ENCODE data around the gene CUEDC1.
A peak's percentile ranks its signal among the peaks of the same experiment; 100 is the strongest.

Gene CUEDC1

DNA sequence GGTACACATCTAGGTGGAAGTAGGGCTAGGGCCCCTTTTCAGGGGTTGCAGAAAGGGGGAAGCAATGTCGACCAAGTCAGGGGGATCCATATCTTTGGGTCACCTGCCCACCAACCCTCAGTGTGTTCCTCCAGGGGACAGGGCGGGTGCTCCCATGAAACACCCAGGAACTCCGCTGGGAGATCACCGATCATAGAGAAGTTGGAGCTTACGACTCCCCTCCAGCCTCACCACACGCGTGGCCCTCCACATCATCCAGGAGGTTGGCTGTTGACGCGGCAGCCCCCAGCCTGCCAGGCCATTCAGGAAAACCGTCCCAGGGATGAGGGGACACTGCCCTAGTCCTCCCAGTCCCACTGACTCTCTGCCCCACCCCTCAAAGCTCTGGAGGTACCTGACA is 88.1 kb downstream of the CUEDC1 start:
- DNase-seq (ENCODE audit: low read depth), result no peak
- no peak overlapping the region for H3K4me3 ChIP-seq (ENCODE audit: low read depth, low read length)
- TF ChIP-seq, protein P1, sequence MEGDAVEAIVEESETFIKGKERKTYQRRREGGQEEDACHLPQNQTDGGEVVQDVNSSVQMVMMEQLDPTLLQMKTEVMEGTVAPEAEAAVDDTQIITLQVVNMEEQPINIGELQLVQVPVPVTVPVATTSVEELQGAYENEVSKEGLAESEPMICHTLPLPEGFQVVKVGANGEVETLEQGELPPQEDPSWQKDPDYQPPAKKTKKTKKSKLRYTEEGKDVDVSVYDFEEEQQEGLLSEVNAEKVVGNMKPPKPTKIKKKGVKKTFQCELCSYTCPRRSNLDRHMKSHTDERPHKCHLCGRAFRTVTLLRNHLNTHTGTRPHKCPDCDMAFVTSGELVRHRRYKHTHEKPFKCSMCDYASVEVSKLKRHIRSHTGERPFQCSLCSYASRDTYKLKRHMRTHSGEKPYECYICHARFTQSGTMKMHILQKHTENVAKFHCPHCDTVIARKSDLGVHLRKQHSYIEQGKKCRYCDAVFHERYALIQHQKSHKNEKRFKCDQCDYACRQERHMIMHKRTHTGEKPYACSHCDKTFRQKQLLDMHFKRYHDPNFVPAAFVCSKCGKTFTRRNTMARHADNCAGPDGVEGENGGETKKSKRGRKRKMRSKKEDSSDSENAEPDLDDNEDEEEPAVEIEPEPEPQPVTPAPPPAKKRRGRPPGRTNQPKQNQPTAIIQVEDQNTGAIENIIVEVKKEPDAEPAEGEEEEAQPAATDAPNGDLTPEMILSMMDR (IDR thresholded peaks at IDR 0.05; ENCODE audit: insufficient read depth, low read depth, low read length, missing control alignments), result no peak

- TF ChIP-seq, protein P1 (IDR thresholded peaks at IDR 0.05; ENCODE audit: insufficient read depth, low read depth, low read length, missing control alignments), result no peak
- no peak overlapping the region for H3K4me3 ChIP-seq (ENCODE audit: low read depth, low read length)
- DNase-seq (ENCODE audit: low read depth), result no peak
Measured at GRCh38 chr17:57866723-57867122, 88.5 kb downstream of the CUEDC1 start.

GRCh38 chr17:57866319-57866718 is 88.9 kb downstream of the CUEDC1 start:
- TF ChIP-seq, protein P1 (IDR thresholded peaks at IDR 0.05; ENCODE audit: insufficient read depth, low read depth, low read length, missing control alignments), result no peak
- H3K4me3 ChIP-seq (ENCODE audit: low read depth, low read length), result no peak overlapping the region
- DNase-seq (ENCODE audit: low read depth), result no peak

GRCh38 chr17:57864273-57864672 is 90.9 kb downstream of the CUEDC1 start:
- H3K4me3 ChIP-seq (ENCODE audit: low read depth, low read length), result no peak overlapping the region
- TF ChIP-seq, protein P1 (IDR thresholded peaks at IDR 0.05; ENCODE audit: insufficient read depth, low read depth, low read length, missing control alignments), result no peak

DNA sequence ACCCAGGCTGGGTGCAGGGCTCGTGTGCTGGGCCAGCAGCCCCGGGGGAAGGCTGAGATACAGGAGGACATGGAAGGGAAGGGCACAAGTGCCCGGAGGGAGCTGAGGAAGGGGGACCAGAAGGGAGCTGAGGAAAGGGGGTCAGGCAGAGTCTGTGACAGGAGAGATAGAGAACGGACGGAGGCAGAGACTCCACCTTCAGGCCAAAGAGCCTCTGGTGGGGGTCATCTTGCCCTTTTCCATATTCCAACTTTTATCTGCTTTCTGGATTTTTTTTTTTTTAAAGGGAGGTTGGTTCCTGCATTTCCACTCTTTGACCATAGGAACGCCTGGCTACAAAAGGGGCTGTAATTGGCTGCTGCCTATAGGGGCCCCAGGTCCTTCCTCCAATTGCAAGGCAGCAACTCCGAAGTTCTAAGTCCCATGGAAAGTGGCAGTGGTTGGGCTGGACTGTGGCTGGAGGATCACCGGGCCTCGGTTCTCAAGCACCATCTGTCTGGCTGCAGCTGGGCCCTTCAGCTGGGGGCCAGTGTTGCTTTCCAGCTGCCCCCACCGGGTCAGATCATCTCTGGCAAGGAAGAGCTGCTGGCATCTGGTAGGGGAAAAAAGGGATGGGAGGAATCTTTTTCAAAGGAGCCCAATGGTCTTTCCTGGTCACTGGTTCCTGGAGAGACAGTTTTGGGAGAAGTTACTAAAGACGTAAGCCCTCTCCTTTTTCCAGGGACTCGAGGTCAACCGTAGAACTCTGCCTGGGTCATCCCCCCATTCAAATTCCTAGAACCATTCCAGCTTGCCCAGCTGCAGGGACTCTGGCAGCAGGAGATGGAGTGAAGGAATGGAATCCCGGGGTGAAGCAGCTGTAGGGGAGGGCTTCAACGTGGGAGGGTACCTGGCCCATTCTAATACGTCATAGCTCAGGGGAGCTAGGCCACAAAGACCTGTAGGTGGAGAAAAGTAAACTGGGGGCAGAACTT is 92.2 kb downstream of the CUEDC1 start:
- DNase-seq (ENCODE audit: low read depth), result no peak
- no peak overlapping the region for H3K4me3 ChIP-seq (ENCODE audit: low read depth, low read length)
- TF ChIP-seq, protein P1 (IDR thresholded peaks at IDR 0.05; ENCODE audit: insufficient read depth, low read depth, low read length, missing control alignments), result no peak

More at GRCh38 chr17:57864273-57864672, 90.9 kb downstream of the CUEDC1 start:
- no peak for DNase-seq (ENCODE audit: low read depth)

DNA sequence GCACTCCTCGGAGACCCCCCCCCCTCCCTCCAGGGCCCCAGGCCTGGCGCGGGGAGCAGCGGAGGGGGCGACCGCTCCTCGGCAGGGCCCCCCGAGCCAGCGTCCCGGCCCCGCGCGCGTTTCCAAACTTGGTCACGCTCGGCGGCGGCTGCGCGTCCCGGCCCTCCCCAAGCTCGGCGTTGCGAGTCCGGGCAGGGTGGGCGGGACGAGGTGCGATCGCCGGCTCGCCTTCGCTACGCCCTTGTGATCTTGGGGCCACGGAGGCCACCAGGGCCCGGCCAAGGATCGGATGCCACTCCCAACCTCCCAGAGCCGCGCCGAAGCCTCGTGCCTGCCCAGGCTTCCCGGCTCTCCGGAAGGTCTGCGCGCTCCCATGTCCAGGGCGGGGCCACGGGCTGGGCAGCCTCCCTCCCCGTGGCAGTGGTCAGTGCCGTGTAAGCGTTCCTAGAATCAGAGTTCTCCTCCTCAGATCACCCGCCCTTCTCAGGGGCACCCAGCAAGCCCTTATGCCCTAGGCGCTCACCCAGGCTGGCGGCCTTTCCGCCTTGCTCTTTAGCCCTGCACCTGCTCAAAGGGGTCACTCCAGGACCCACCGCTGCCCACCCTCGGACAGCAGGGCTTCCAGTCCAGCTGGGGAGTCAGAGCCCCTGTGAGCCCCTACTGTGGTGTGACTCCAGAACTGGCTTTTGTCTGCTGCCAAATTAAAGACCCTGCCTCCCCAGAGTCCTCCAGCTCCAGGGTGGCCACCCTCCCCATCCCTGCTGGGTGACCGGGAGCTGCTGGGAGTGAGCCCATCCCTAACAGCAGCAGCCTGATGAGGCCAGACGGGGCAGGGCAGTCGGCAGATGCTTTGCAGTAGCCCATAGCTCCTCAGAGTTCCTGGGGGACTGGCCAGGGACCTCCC is 93.2 kb downstream of the CUEDC1 start:
- TF ChIP-seq, protein P1 (IDR thresholded peaks at IDR 0.05; ENCODE audit: insufficient read depth, low read depth, low read length, missing control alignments), result no peak
- DNase-seq (ENCODE audit: low read depth), result no peak
- H3K4me3 ChIP-seq (ENCODE audit: low read depth, low read length), result peak overlapping the region; percentile 40; the same call in 1 of the 2 replicates
